Caco-2 (cell line): ENCODE results near the gene S100A5. TPM values are rescaled to one million over a fixed set of nuclear protein-coding genes. Genes with fewer than 3 reads are reported as not detected.

Experiments
- BruUV-seq: library from RNA; stranded (reverse); fragments of 400-500 nt; replicated peaks from 2 replicates; lab custom pipeline; 2021; lab: Mats Ljungman, UMichigan
- CTCF ChIA-PET: fragments of 300-600 bp; sonication (Branson Sonifier 250); formaldehyde crosslinking; loops from one replicate; lab custom pipeline; 2022; ENCODE audit warnings: antibody characterized with exemption; lab: Charles Lee
- POLR2A ChIA-PET: fragments of 300-600 bp; sonication (Branson Sonifier 250); formaldehyde crosslinking; loops from one replicate; lab custom pipeline; 2022; ENCODE audit warnings: antibody characterized with exemption; lab: Charles Lee
- DNase-seq, 2 experiments: peaks; one replicate each; pipeline versions ENCODE4 v3.0.0 to v3.0.0-alpha.2; 2020 to 2022
- H3K27me3 ChIP-seq: replicated peaks from 2 replicates; pipeline ENCODE4 v1.6.0; 2011; ENCODE audit warnings: low read length; ENCODE audit not compliant: control insufficient read depth, insufficient read depth
- H3K36me3 ChIP-seq: 2 replicates; pipeline ENCODE4 v1.5.1; 2011; ENCODE audit warnings: low read length; ENCODE audit not compliant: control insufficient read depth, insufficient read depth
- H3K4me1 ChIP-seq: fragments of 250-450 bp; sonication (Bioruptor Pico); 2 replicates; pipeline ENCODE4 v1.5.1; 2020; ENCODE audit warnings: mild to moderate bottlenecking
- H3K4me3 ChIP-seq: 2 replicates; pipeline ENCODE4 v1.5.1; 2011; ENCODE audit warnings: low read depth, mild to moderate bottlenecking, control low read depth, low read length
- H3K9me3 ChIP-seq: fragments of 250-450 bp; sonication (Bioruptor Pico); 2 replicates; pipeline ENCODE4 v1.5.1; 2020; ENCODE audit warnings: mild to moderate bottlenecking, moderate library complexity
- H3K27ac Mint-ChIP-seq: one replicate; pipeline ENCODE4 v1.8.0; 2022; ENCODE audit warnings: mixed read lengths; ENCODE audit not compliant: unreplicated experiment
- H3K27me3 Mint-ChIP-seq: one replicate; pipeline ENCODE4 v1.8.0; 2022; ENCODE audit warnings: mixed read lengths; ENCODE audit not compliant: insufficient read depth, unreplicated experiment
- H3K36me3 Mint-ChIP-seq: one replicate; pipeline ENCODE4 v1.8.0; 2022; ENCODE audit warnings: mild to moderate bottlenecking, mixed read lengths; ENCODE audit not compliant: insufficient read depth, unreplicated experiment
- H3K4me1 Mint-ChIP-seq: one replicate; pipeline ENCODE4 v1.8.0; 2022; ENCODE audit warnings: low read depth, mixed read lengths; ENCODE audit not compliant: unreplicated experiment
- H3K4me3 Mint-ChIP-seq: one replicate; pipeline ENCODE4 v1.8.0; 2022; ENCODE audit warnings: mild to moderate bottlenecking, moderate library complexity, mixed read lengths; ENCODE audit not compliant: unreplicated experiment
- H3K9me3 Mint-ChIP-seq: one replicate; pipeline ENCODE4 v1.8.0; 2022; ENCODE audit warnings: mixed read lengths; ENCODE audit not compliant: unreplicated experiment
- intact Hi-C: fragments of 100-400 bp; cut with micrococcal nuclease; formaldehyde crosslinking; loops from one replicate; pipeline ENCODE4 v1.10.0; 2022; ENCODE audit not compliant: unreplicated experiment
- total RNA-seq: library from RNA; stranded (reverse); gene quantifications from 2 replicates; pipeline ENCODE4 v1.2.3, GENCODE V29; 2022
- TF ChIP-seq, protein P1 (sequence below), 2 experiments: fragments of 200-600 bp in 1 of 2; IDR thresholded peaks; 1 replicate in 1 of 2; 2 replicates in 1 of 2; pipeline versions ENCODE4 v1.5.1 to v1.8.0; 2011 to 2022; ENCODE audit warnings: antibody characterized with exemption in 1 of 2, control low read depth in 1 of 2, inconsistent platforms in 1 of 2, low read depth in 1 of 2, low read length in 1 of 2, mild to moderate bottlenecking in 1 of 2, moderate library complexity in 1 of 2; ENCODE audit not compliant: insufficient read depth in 1 of 2, severe bottlenecking in 1 of 2, unreplicated experiment in 1 of 2

S100A5 gene
- total RNA-seq, 1 experiment from 2014 or later: not detected

DNA sequence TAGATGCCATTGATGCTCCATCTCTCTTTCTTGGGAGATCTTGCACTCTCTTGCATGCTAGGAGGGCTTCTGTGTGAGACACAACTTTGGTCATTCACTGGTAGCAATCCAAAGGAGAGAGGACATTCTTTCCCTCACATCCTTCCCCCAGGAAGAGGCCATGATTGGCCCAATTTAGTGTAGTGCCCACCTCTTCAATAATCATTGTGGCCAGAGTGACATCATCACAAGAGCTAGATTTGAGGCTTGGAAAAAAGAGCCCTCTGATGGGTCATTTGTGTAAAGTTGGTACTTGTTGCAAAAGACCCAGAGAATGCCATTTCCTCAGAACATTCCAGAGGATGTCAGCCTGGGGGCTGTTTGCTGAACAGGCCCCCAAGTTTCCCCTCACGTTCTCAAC lies 35.2 kb downstream of the S100A5 start:
- Histone ChIP-seq H3K4me1 (peaks cover 16% of the 10 kb centered on the region), H3K36me3 (no peaks in the 10 kb centered on the region), H3K9me3 (no peaks in the 10 kb centered on the region), H3K4me3 (no peak overlapping the region), H3K27me3 (no peaks in the 10 kb centered on the region)
- no peaks in the 10 kb centered on the region for H3K36me3 Mint-ChIP-seq
- H3K9me3 Mint-ChIP-seq: no peaks in the 10 kb centered on the region
- H3K4me3 Mint-ChIP-seq: no peak overlapping the region
- BruUV-seq: no TSS peak
- intact Hi-C loops: no loop called here
- POLR2A ChIA-PET: no interaction called here
- H3K4me1 Mint-ChIP-seq: peaks cover 13% of the 10 kb centered on the region
- no peaks in the 10 kb centered on the region for H3K27me3 Mint-ChIP-seq
- TF ChIP-seq, protein P1, sequence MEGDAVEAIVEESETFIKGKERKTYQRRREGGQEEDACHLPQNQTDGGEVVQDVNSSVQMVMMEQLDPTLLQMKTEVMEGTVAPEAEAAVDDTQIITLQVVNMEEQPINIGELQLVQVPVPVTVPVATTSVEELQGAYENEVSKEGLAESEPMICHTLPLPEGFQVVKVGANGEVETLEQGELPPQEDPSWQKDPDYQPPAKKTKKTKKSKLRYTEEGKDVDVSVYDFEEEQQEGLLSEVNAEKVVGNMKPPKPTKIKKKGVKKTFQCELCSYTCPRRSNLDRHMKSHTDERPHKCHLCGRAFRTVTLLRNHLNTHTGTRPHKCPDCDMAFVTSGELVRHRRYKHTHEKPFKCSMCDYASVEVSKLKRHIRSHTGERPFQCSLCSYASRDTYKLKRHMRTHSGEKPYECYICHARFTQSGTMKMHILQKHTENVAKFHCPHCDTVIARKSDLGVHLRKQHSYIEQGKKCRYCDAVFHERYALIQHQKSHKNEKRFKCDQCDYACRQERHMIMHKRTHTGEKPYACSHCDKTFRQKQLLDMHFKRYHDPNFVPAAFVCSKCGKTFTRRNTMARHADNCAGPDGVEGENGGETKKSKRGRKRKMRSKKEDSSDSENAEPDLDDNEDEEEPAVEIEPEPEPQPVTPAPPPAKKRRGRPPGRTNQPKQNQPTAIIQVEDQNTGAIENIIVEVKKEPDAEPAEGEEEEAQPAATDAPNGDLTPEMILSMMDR (IDR thresholded peaks at IDR 0.05; ENCODE audit: insufficient read depth in 1 of 2, low read depth in 1 of 2, low read length in 1 of 2, severe bottlenecking in 1 of 2, unreplicated experiment in 1 of 2): no peak
- DNase-seq: no peak
- no peak overlapping the region for H3K27ac Mint-ChIP-seq
- CTCF ChIA-PET: no interaction called here

DNA sequence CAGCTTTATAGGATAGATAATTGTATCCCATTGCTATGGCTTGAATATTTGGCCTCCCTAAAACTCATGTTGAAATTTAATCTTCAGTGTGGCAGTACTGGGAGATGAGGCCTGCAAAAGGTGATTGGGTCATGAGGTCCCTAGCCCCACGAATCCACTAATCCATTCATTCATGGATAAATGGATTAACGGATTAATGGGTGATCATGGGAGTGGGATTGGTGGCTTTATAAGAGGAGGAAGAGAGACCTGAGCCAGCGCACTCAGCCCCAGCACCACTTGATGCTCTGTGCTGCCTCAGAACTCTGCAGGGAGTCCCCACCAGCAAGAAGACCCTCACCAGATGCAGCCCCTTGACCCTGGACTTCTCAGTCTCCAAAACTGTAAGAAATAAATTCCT lies 37.0 kb downstream of the S100A5 start:
- Mint-ChIP-seq H3K27me3 (peaks cover 9% of the 10 kb centered on the region), H3K9me3 (no peaks in the 10 kb centered on the region), H3K27ac (no peak overlapping the region), H3K4me3 (no peak overlapping the region), H3K36me3 (no peaks in the 10 kb centered on the region), H3K4me1 (peaks cover 13% of the 10 kb centered on the region)
- H3K9me3 ChIP-seq: no peaks in the 10 kb centered on the region
- CTCF ChIA-PET: no interaction called here
- no peak overlapping the region for H3K4me3 ChIP-seq
- no peaks in the 10 kb centered on the region for H3K36me3 ChIP-seq
- POLR2A ChIA-PET: no interaction called here
- no peak for DNase-seq
- H3K4me1 ChIP-seq: peaks cover 16% of the 10 kb centered on the region
- no peaks in the 10 kb centered on the region; the same call in 1 of the 2 replicates for H3K27me3 ChIP-seq
- TF ChIP-seq, protein P1 (IDR thresholded peaks at IDR 0.05; ENCODE audit: insufficient read depth in 1 of 2, low read depth in 1 of 2, low read length in 1 of 2, severe bottlenecking in 1 of 2, unreplicated experiment in 1 of 2): no peak
- no TSS peak for BruUV-seq
- intact Hi-C loops: no loop called here

DNA sequence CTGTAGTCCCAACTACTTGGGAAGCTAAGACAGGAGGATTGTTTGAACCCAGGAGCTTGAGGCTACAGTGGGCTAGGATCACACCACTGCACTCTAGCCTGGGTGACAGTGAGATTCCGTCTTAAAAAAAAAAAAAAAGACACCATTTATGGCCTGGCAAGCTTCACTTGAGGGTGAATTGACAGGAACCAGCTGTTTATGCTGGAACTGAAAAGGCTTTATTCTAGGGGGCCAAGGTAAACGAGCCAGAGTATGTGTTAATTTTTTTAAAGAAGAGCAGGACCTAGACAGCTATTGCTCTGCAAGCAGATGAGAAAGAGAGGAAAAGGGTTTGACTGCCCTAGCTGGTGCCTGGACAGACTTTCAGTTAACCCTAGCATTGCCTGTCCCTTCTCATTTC lies 42.0 kb downstream of the S100A5 start:
- intact Hi-C loops: no loop called here
- ChIA-PET POLR2A (no interaction called here), CTCF (interaction anchor here (0.6 kb wide), 1 partner anchor 244 kb away, joined by 3 read pairs; no protein-coding TSS in a partner anchor)
- Mint-ChIP-seq H3K27me3 (peaks cover 16% of the 10 kb centered on the region), H3K4me3 (no peak overlapping the region), H3K27ac (no peak overlapping the region), H3K9me3 (no peaks in the 10 kb centered on the region), H3K36me3 (no peaks in the 10 kb centered on the region), H3K4me1 (no peaks in the 10 kb centered on the region)
- BruUV-seq: no TSS peak
- TF ChIP-seq, protein P1 (IDR thresholded peaks at IDR 0.05; ENCODE audit: insufficient read depth in 1 of 2, low read depth in 1 of 2, low read length in 1 of 2, severe bottlenecking in 1 of 2, unreplicated experiment in 1 of 2): no peak
- no peaks in the 10 kb centered on the region for H3K4me1 ChIP-seq
- no peaks in the 10 kb centered on the region for H3K9me3 ChIP-seq
- no peak overlapping the region for H3K4me3 ChIP-seq
- DNase-seq: no peak
- no peaks in the 10 kb centered on the region for H3K36me3 ChIP-seq
- H3K27me3 ChIP-seq: no peaks in the 10 kb centered on the region; the same call in 1 of the 2 replicates
